Transverse colon (tissue), 4 donors: ENCODE data around the gene EIF1. TPM values are rescaled to one million over a fixed set of nuclear protein-coding genes. Genes with fewer than 3 reads are reported as not detected.

ENCODE experiments used
- DNase-seq: peaks from one replicate; pipeline ENCODE4 v3.0.0-alpha.2; 2019
- H3K27ac ChIP-seq, 4 donors: fragments of 200-600 bp; sonication (generic); 2 replicates each; pipeline ENCODE4 v1.5.1; 2016 to 2018; ENCODE audit warnings: inconsistent platforms in 4 of 4
- H3K27me3 ChIP-seq: fragments of 200-600 bp; sonication (generic); 2 replicates; pipeline ENCODE4 v1.5.1; 2017; ENCODE audit warnings: inconsistent platforms
- H3K36me3 ChIP-seq, 4 donors: fragments of 200-600 bp; sonication (generic); 2 replicates each; pipeline ENCODE4 v1.5.1; 2017 to 2019; ENCODE audit warnings: inconsistent platforms in 4 of 4
- H3K4me1 ChIP-seq, 4 donors: fragments of 200-600 bp; sonication (generic); 2 replicates each; pipeline ENCODE4 v1.5.1; 2017 to 2020; ENCODE audit warnings: inconsistent platforms in 4 of 4
- H3K4me3 ChIP-seq, 4 donors: fragments of 200-600 bp; sonication (generic); 1 replicate in 1 of 4; 2 replicates in 3 of 4; pipeline versions ENCODE4 v1.5.1 to v1.6.1; 2017 to 2019; ENCODE audit warnings: inconsistent platforms in 4 of 4
- H3K9me3 ChIP-seq, 2 donors: fragments of 200-600 bp; sonication (generic); 2 replicates each; pipeline ENCODE4 v1.5.1; 2017 to 2019; ENCODE audit warnings: inconsistent platforms in 2 of 2
- EP300 ChIP-seq: sonication (generic); formaldehyde crosslinking; IDR thresholded peaks from one replicate; pipeline ENCODE4 v1.6.1; 2017; ENCODE audit warnings: antibody characterized with exemption, low read depth
- POLR2A ChIP-seq: fragments of 450-650 bp; IDR thresholded peaks from one replicate; pipeline ENCODE4 v1.6.1; 2016; ENCODE audit warnings: antibody characterized with exemption, mild to moderate bottlenecking, moderate library complexity
- POLR2AphosphoS5 ChIP-seq, 3 donors: sonication (generic); formaldehyde crosslinking; IDR thresholded peaks; one replicate each; pipeline ENCODE4 v1.6.1; 2016; ENCODE audit warnings: antibody characterized with exemption in 3 of 3
- WGBS, 2 donors: methylation state at CpG; one replicate each; pipeline ENCODE4 v1.1.5; 2018; ENCODE audit warnings: low coverage in 1 of 2; 5-methylcytosine and 5-hydroxymethylcytosine counted together
- in situ Hi-C, 4 donors: fragments of 200-750 bp; cut with MboI; loops; one replicate each; pipeline versions ENCODE4 v1.15.0 to v1.15.1; 2017; ENCODE audit warnings: low sequenced_read_pairs in 3 of 4, low pct_ligation_motif_present in 1 of 4, low pct_unique_long_range_greater_than_20kb in 1 of 4
- intact Hi-C: fragments of 100-400 bp; cut with DNase I; formaldehyde crosslinking; loops from one replicate; pipeline ENCODE4 v1.15.1; 2023; ENCODE audit warnings: low total_unique reads
- total RNA-seq, 4 donors: library from RNA; depleted of rRNA; stranded (reverse); fragments of >200 nt; gene quantifications; one replicate each; pipeline ENCODE4 v1.1.0, GENCODE V29; 2016
- TF ChIP-seq, protein P1 (sequence below), 5 experiments: fragments of 200-600 bp in 3 of 5; fragments of 450-650 bp in 2 of 5; sonication (generic) in 3 of 5; IDR thresholded peaks; 1 replicate in 2 of 5; 2 replicates in 3 of 5; pipeline ENCODE4 v1.5.1; 2016 to 2017; ENCODE audit warnings: antibody characterized with exemption in 5 of 5, inconsistent platforms in 3 of 5, mild to moderate bottlenecking in 2 of 5, moderate library complexity in 1 of 5

EIF1 gene
- total RNA-seq, 4 donors from 2014 or later = 93.3 to 520 (median 241) TPM

DNA sequence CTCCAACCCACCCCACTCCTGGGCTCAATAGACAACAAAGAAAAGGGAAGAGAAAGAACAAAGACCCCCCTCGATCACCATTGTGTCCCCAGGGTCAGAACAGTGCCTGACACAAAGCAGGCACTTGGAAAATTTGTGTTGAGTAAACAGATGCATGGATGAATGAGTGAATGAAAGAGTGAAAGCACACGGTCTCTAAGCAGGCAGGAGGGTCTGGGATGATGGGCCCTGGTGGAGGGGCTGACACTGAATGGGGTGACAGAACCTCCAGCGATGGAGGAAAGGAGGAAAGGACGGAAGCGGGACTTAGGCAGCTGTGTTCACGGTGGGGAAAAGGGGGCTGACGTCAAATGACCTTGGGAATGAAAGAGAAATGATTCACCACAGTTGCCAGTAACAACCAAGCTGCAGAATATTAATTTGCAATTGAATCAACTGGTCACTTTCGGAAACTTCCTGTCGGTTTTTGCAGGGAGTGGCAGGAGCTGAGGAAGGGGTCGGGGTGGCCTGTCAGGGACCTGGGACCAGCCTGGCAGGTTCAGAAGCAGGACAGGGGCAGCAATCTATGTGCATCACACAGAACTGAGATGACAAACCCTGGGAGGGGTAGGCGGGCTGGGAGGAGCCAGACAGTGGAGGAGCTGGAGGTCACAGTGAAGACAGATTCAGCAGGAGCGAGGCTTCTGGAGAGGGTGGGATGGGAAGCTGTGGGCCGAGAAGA lies 16.7 kb downstream of the EIF1 start:
- WGBS, 2 donors = 68 to 69% methylated on average over 9 to 13 of the region's 13 CpGs
- no peak overlapping the region for H3K27ac ChIP-seq
- intact Hi-C loops = no loop called here

DNA sequence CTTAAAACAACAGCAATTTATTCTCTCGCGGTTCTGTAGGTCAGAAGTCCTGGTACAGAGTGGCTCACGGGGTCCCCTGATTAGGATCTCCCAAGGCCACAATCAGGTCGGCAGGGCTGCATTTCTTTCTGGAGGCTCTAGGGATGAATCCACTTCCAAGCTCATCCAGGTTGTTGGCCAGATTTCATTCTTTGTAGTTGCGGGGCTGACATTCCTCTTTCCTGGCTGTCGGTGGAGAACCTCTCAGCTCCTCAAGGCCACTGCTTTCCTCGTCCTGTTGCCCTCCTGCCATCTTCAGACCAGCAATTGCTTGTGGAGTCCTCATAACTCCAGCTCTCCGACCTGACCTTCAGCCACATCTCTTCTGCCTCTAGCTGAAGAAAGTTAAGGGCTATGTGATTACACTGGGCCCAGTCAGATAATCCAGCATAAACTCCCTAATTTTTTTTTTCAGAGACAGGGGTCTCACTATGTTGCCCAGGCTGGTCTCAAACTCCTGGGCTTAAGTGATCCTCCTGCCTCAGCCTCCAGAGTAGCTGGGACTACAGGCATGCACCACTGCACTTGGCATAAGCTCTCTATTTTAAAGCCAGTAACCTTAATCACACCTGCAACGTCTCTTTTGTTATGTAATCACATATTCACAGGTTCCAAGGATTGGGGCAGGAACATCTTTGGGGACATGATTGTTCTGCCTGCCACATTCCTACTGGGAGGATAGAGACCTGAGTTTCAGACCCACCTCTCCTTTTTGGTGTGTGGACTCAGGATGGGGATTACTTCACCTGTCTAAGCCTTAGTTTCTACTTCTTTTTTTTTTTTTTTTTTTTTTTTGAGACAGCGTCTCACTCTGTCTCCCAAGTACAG lies 19.4 kb downstream of the EIF1 start:
- WGBS, 2 donors = 71 to 79% methylated on average over 2 to 10 of the region's 10 CpGs
- Histone ChIP-seq H3K4me3 (no peak overlapping the region), H3K27ac (no peak overlapping the region), H3K36me3 (no peaks in the 10 kb centered on the region), H3K27me3 (peaks cover 7% of the 10 kb centered on the region), H3K9me3 (no peaks in the 10 kb centered on the region), H3K4me1 (no peaks in the 10 kb centered on the region)
- DNase-seq = no peak
- TF ChIP-seq EP300 = no peak
- TF ChIP-seq, protein P1, sequence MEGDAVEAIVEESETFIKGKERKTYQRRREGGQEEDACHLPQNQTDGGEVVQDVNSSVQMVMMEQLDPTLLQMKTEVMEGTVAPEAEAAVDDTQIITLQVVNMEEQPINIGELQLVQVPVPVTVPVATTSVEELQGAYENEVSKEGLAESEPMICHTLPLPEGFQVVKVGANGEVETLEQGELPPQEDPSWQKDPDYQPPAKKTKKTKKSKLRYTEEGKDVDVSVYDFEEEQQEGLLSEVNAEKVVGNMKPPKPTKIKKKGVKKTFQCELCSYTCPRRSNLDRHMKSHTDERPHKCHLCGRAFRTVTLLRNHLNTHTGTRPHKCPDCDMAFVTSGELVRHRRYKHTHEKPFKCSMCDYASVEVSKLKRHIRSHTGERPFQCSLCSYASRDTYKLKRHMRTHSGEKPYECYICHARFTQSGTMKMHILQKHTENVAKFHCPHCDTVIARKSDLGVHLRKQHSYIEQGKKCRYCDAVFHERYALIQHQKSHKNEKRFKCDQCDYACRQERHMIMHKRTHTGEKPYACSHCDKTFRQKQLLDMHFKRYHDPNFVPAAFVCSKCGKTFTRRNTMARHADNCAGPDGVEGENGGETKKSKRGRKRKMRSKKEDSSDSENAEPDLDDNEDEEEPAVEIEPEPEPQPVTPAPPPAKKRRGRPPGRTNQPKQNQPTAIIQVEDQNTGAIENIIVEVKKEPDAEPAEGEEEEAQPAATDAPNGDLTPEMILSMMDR (IDR thresholded peaks at IDR 0.05) = no peak
- no peak for TF ChIP-seq POLR2A
- TF ChIP-seq POLR2AphosphoS5 (IDR thresholded peaks at IDR 0.05) = no peak
- intact Hi-C loops (no loop called here), in situ Hi-C loops (no loop called here)

More for the DNA sequence above, 16.7 kb downstream of the EIF1 start:
- in situ Hi-C loops = no loop called here
- Histone ChIP-seq H3K4me3 (no peak overlapping the region), H3K36me3 (no peaks in the 10 kb centered on the region), H3K27me3 (no peaks in the 10 kb centered on the region), H3K9me3 (no peaks in the 10 kb centered on the region), H3K4me1 (no peaks in the 10 kb centered on the region)
- no peak for DNase-seq
- TF ChIP-seq EP300 = no peak
- TF ChIP-seq, protein P1 (IDR thresholded peaks at IDR 0.05) = no peak
- TF ChIP-seq POLR2A = no peak

DNA sequence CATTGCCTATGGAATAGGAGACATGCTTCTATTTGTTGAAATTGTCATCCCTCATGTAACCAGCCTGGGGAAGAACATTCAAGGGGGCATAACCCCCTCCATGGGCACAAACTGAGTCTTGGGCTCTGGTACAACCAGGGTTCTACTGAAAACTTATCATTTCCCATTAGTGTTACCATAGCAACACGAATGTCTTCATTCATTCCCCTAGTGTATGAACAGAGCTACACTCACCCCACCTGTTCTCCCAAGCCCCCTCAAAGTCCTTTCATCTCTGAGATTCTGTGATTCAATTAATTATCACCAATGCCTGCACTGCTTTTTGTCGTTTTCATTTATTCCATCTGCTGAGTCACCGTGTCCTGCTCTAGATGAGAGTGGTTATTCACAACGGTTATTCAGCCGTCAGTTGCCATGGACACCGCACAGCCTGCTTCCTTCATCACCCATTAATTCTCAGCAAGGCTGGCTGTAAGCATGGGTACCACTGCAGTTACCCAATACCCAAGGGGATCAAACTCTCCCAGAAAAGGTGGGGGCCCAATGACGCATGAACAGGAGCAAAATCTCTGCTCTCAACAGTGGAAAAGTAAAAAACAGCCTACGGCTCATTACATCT lies 21.9 kb downstream of the EIF1 start:
- 56 to 58% methylated on average over 6 to 8 of the region's 8 CpGs for WGBS, 2 donors
- Histone ChIP-seq H3K36me3 (no peaks in the 10 kb centered on the region), H3K9me3 (no peaks in the 10 kb centered on the region), H3K4me1 (no peaks in the 10 kb centered on the region), H3K27ac (no peak overlapping the region), H3K27me3 (peaks cover 7% of the 10 kb centered on the region), H3K4me3 (no peak overlapping the region)
- DNase-seq = no peak
- TF ChIP-seq POLR2A = no peak
- TF ChIP-seq EP300 = no peak
- TF ChIP-seq POLR2AphosphoS5 (IDR thresholded peaks at IDR 0.05) = no peak
- intact Hi-C loops (no loop called here), in situ Hi-C loops (no loop called here)

DNA sequence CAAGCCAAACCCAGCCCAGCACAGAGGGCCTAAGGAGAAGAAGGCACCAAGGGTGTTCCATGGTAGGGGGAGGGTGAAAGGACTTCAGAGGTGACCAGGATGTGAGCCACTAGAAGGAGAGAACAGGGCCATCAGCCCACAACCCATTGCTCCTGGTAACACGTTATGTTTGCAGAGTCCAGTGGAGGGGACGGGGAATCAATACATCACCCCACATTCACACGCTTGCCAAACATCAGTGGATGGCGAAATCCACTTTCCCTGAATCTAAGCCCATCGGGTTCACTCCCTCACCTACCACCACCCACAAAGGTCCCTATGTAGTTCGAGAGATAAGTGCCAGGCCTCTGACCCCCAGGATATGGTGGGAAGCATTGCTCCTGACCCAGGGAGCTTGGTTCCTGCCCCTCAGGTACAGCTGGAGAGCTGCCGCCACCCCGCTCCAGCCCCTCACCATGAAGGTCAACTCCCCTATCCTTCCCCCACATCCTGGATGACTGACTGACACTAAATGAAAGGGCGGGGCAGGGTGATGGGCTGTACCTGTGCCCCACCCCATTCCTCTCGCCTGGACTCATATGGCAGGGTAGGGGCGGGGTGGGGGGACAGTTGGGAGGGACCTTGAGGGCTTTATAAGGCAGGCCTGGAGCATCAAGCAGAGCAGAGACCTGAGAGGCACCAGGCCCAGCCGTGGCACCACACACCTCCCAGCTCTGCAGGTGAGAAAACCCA lies 23.1 kb downstream of the EIF1 start, which contains the start of gene GAST:
GAST (plus strand) TSS at position 663 of the 732 bp plus-strand sequence. CDS start 3,106 bp downstream, outside the sequence.
- no peak within 1 kb of the TSS for H3K27ac ChIP-seq
- H3K4me1 ChIP-seq = no peaks in the 10 kb centered on the region
- no peaks in the 10 kb centered on the region for H3K36me3 ChIP-seq
- peaks cover 7% of the 10 kb centered on the region for H3K27me3 ChIP-seq
- in situ Hi-C loops = no loop called here
- 78% methylated on average over 12 of the region's 12 CpGs; no CpG with 5 or more reads in 1 of the 2 donors for WGBS, 2 donors
- H3K4me3 ChIP-seq = no peak within 1 kb of the TSS
- intact Hi-C loops = no loop called here
- no peak for DNase-seq
- no peak for TF ChIP-seq POLR2A
- no peak for TF ChIP-seq POLR2AphosphoS5 (IDR thresholded peaks at IDR 0.05)
- TF ChIP-seq, protein P1 (IDR thresholded peaks at IDR 0.05) = no peak
- TF ChIP-seq EP300 = no peak
- H3K9me3 ChIP-seq = no peaks in the 10 kb centered on the region
